A549 (cell line): Measurements from ENCODE around the gene SH3RF2. TPM values are rescaled to one million over a fixed set of nuclear protein-coding genes. Genes with fewer than 3 reads are reported as not detected.

Experiments used
- ATAC-seq, 2 experiments: fragments of 200-7000 bp in 1 of 2; fragments of >200 bp in 1 of 2; cut with Nextera tagmentation in 1 of 2; cut with Tn5 transposase in 1 of 2; 3 replicates each; pipeline versions ENCODE4 v1.8.0 to v1.9.1; 2018 to 2020; ENCODE audit warnings: mild to moderate bottlenecking in 1 of 2, moderate library complexity in 1 of 2
- CTCF ChIA-PET: fragments of 300-600 bp; sonication (Branson Sonifier 250); formaldehyde crosslinking; extraction: SDS; loops from one replicate; lab custom pipeline; 2021; ENCODE audit warnings: antibody characterized with exemption, inconsistent platforms; lab: Yijun Ruan, JAX
- POLR2A ChIA-PET: fragments of 350-600 bp; formaldehyde crosslinking; extraction: SDS; loops from one replicate; lab custom pipeline; 2021; ENCODE audit warnings: antibody characterized with exemption, inconsistent platforms; lab: Yijun Ruan, JAX
- DNase-seq, 2 experiments: peaks; one replicate each; pipeline versions ENCODE4 v3.0.0 to v3.0.0-alpha.2; 2011 to 2016; ENCODE audit warnings: low read depth in 1 of 2, low spot score in 1 of 2
- FAIRE-seq: peaks from 2 replicates; lab custom pipeline; 2011; peaks lifted over from hg19 to GRCh38; lab: Jason Lieb, UNC
- H3K27ac ChIP-seq, 2 experiments: fragments of >200 bp; sonication (Bioruptor Twin); formaldehyde crosslinking; 3 replicates each; pipeline ENCODE4 v1.5.1; 2016 to 2017
- H3K4me1 ChIP-seq: fragments of >200 bp; sonication (Bioruptor Twin); formaldehyde crosslinking; 3 replicates; pipeline ENCODE4 v1.6.1; 2016
- H3K4me2 ChIP-seq: fragments of >200 bp; sonication (Bioruptor Twin); formaldehyde crosslinking; 3 replicates; pipeline ENCODE4 v1.6.1; 2016
- H3K4me3 ChIP-seq: fragments of >200 bp; sonication (Bioruptor Twin); formaldehyde crosslinking; 3 replicates; pipeline ENCODE4 v1.5.1; 2016
- H3K9me3 ChIP-seq: fragments of >200 bp; sonication (Bioruptor Twin); formaldehyde crosslinking; 3 replicates; pipeline ENCODE4 v1.6.1; 2016
- CBX8 ChIP-seq: fragments of 200-600 bp; sonication (generic); IDR thresholded peaks from 2 replicates; pipeline ENCODE4 v1.6.1; 2016
- CHD2 ChIP-seq: fragments of 150-350 bp; IDR thresholded peaks from 2 replicates; pipeline ENCODE4 v1.6.1; 2014; ENCODE audit warnings: low read length; ENCODE audit not compliant: partially characterized antibody
- CHD4 ChIP-seq: fragments of 200-600 bp; sonication (generic); IDR thresholded peaks from 2 replicates; pipeline ENCODE4 v1.6.1; 2016; ENCODE audit warnings: antibody characterized with exemption, mild to moderate bottlenecking, borderline replicate concordance
- EP300 ChIP-seq, 2 experiments: fragments of >200 bp; sonication (Bioruptor Twin); formaldehyde crosslinking; IDR thresholded peaks; 2 replicates in 1 of 2; 3 replicates in 1 of 2; pipeline ENCODE4 v1.6.1; 2016 to 2017
- HDAC2 ChIP-seq: fragments of 200-600 bp; sonication (generic); IDR thresholded peaks from 2 replicates; pipeline ENCODE4 v1.6.1; 2016
- HEYL ChIP-seq: fragments of 250-450 bp; sonication (Bioruptor Pico); IDR thresholded peaks from 2 replicates; pipeline ENCODE4 v1.8.0; 2021; ENCODE audit warnings: mild to moderate bottlenecking, moderate library complexity
- HOXB5 ChIP-seq: fragments of 250-450 bp; sonication (Bioruptor Pico); IDR thresholded peaks from 2 replicates; pipeline ENCODE4 v1.5.0; 2020; ENCODE audit warnings: mild to moderate bottlenecking, moderate library complexity
- JUN ChIP-seq, 2 experiments: fragments of >200 bp; sonication (Bioruptor Twin); formaldehyde crosslinking; IDR thresholded peaks; 2 replicates in 1 of 2; 3 replicates in 1 of 2; pipeline ENCODE4 v1.6.1; 2016 to 2017
- KDM5A ChIP-seq: fragments of 200-600 bp; sonication (generic); IDR thresholded peaks from 2 replicates; pipeline ENCODE4 v1.6.1; 2016; ENCODE audit warnings: antibody characterized with exemption, mild to moderate bottlenecking
- MAFK ChIP-seq: fragments of 450-650 bp; IDR thresholded peaks from 2 replicates; pipeline ENCODE4 v1.6.1; 2014; ENCODE audit not compliant: partially characterized antibody
- MYC ChIP-seq: IDR thresholded peaks from 2 replicates; pipeline ENCODE4 v1.6.1; 2012; ENCODE audit warnings: mild to moderate bottlenecking, inconsistent platforms, low read length, improper control_type of control experiment, borderline replicate concordance
- POLR2AphosphoS2 ChIP-seq: conservative IDR thresholded peaks from 2 replicates; pipeline ENCODE4 v1.6.1; 2012; ENCODE audit warnings: low read length, improper control_type of control experiment, inconsistent platforms
- RAD21 ChIP-seq, 2 experiments: fragments of >200 bp in 1 of 2; sonication (Bioruptor Twin) in 1 of 2; formaldehyde crosslinking in 1 of 2; IDR thresholded peaks in 1 of 2; conservative IDR thresholded peaks in 1 of 2; 2 replicates in 1 of 2; 3 replicates in 1 of 2; pipeline ENCODE4 v1.6.1; 2012 to 2018; ENCODE audit warnings: inconsistent platforms in 1 of 2
- RNF2 ChIP-seq: fragments of 200-600 bp; sonication (generic); IDR thresholded peaks from 2 replicates; pipeline ENCODE4 v1.6.1; 2016; ENCODE audit warnings: low read depth, mild to moderate bottlenecking, antibody characterized with exemption, moderate library complexity, borderline replicate concordance
- SMC3 ChIP-seq: fragments of >200 bp; sonication (Bioruptor Twin); formaldehyde crosslinking; IDR thresholded peaks from 3 replicates; pipeline ENCODE4 v1.6.1; 2018; ENCODE audit warnings: inconsistent platforms
- ZSCAN20 ChIP-seq: fragments of 250-450 bp; sonication (Bioruptor Pico); IDR thresholded peaks from 2 replicates; pipeline ENCODE4 v1.8.0; 2022; ENCODE audit warnings: mild to moderate bottlenecking, moderate library complexity
- WGBS: methylation state at CpG from one replicate; pipeline ENCODE4 v1.1.6; 2017; ENCODE audit errors: missing lambda C conversion rate; 5-methylcytosine and 5-hydroxymethylcytosine counted together
- polyA plus RNA-seq, 4 experiments: library from polyadenylated mRNA; depleted of rRNA in 3 of 4; stranded (reverse); fragments of >200 nt; fragmentation: RNase III in 1 of 4; extraction: RNeasy Plus Mini Kit Qiagen cat#74134 plus additional on column Dnase treatment in 1 of 4; gene quantifications; 2 replicates in 3 of 4; 3 replicates in 1 of 4; pipeline ENCODE4 v1.2.3, GENCODE V29; 2011 to 2017
- TF ChIP-seq, protein P1 (sequence below): fragments of 250-450 bp; sonication (Bioruptor Pico); IDR thresholded peaks from 2 replicates; pipeline ENCODE4 v1.5.0; 2021; ENCODE audit warnings: mild to moderate bottlenecking, moderate library complexity, borderline replicate concordance
- TF ChIP-seq, protein P2 (sequence below): IDR thresholded peaks from 2 replicates; pipeline ENCODE4 v1.6.1; 2012; ENCODE audit warnings: low read depth, borderline replicate concordance
- TF ChIP-seq, protein P3 (sequence below): fragments of 250-450 bp; sonication (Bioruptor Pico); IDR thresholded peaks from 2 replicates; pipeline ENCODE4 v1.5.0; 2020; ENCODE audit warnings: low read depth, mild to moderate bottlenecking, moderate library complexity
- TF ChIP-seq, protein P4 (sequence below): fragments of 150-350 bp; IDR thresholded peaks from 2 replicates; pipeline ENCODE4 v1.6.1; 2014; ENCODE audit warnings: low read depth, mild to moderate bottlenecking, low read length
- TF ChIP-seq, protein P5 (sequence below): fragments of >200 bp; sonication (Bioruptor Twin); formaldehyde crosslinking; IDR thresholded peaks from 3 replicates; pipeline ENCODE4 v1.6.1; 2016

The SH3RF2 gene
- polyA plus RNA-seq, 2 of the 4 experiments (the other 2 are of a cell fraction) = 4.1 to 6.0 TPM

DNA sequence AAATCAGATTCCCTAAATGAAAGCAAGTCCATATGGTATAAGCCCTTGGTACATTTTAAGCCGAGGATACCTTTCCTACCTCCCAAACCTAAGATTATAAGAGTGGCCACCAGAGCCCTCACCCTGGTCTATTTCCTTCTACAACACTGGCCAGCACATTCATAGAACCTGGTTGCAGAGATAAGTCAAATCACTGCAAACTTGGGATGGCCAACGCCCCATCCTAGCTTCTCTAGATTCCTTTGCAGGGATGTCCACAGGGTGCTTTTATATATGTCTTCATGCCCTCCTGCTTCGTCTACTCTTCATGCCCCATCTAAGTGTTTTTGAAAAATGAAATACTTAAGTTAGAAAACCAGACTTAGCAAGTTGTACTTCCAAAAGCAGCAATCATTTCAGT is 41.8 kb downstream of the SH3RF2 start (continued):
- TF ChIP-seq HOXB5 (CRISPR knock-in tag) = no peak

DNA sequence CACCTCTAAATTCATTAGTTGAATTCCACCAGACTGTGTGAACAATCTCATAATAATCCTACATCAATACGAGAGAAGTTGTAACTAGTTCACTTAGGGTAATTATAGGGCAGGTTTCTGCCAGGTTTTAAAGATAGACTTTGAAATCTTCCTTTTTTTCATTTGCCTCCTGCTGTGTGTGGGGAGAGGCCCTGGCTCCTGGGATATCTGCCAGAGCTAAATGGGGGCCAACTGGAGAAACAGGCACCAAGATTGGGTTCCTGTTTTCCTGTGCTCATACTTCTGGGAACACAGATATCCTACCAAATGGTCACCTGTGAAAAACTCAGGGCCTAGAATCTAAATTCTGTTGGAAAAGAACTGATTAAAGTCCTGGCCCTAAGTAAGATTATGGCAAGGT is 42.3 kb downstream of the SH3RF2 start:
- POLR2A ChIA-PET = no interaction called here
- H3K4me1 ChIP-seq = peaks cover 85% of the 10 kb centered on the region
- FAIRE-seq = no peak

DNA sequence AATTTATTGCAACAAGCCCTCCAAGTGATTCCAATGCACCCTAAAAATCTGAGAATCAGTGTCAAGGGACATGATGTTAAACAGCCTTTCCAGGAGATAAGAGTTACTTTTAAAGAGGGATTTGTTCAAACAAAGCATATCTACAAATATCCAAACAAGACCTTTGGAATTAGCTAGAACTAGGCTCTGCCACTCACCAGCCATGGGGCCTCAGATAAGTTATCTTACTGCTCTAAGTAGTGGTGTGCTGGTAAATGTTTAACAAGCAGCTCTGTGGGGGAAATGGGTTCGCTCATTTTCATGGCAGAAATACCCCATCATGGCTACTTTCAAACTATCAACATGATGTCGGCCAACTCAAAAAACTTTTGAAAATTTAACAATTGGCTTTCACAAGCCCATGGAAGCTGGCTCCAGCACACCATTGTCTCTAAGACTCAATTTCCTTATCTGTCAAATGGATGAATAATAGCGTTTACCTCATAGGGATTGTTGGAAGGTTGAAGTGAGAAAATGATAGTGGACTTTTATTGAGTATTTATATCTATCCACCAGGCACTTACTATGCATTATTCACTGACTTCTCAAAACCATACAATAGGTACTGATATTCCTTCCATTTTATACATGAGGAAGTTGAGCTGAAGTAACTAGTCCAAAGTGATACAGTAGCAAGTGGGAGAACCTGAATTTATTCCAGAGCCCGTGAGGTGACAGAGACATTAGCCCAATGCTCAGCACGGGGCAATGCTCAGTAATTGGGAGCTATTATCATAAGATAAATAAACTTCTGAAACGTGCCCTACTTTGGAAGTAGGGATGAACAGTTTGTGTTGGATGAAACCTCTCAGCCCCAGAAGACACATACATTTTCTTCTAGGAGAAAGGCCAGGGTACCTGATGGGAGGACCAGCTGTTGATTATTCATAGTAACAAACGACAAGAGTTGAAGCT is 43.2 kb downstream of the SH3RF2 start:
- Histone ChIP-seq H3K4me2 (peak overlapping the region; percentile 80), H3K4me3 (no peak overlapping the region), H3K4me1 (peaks cover 84% of the 10 kb centered on the region), H3K9me3 (no peaks in the 10 kb centered on the region), H3K27ac (peak overlapping the region; percentile 85)
- FAIRE-seq (no peak), ATAC-seq (peak in 1 of 2 experiments; percentile 62; a peak in 3 of 6 replicates), DNase-seq (peak in 1 of 2 experiments; percentile 65)
- WGBS = 67% methylated on average over 7 of the region's 7 CpGs
- ChIA-PET CTCF (interaction anchor here (0.9 to 2.4 kb wide), 6 partner anchors 14 to 72 kb away, joined by 3 to 17 read pairs (median 4); no protein-coding TSS in a partner anchor), POLR2A (no interaction called here)
- TF ChIP-seq, protein P1, sequence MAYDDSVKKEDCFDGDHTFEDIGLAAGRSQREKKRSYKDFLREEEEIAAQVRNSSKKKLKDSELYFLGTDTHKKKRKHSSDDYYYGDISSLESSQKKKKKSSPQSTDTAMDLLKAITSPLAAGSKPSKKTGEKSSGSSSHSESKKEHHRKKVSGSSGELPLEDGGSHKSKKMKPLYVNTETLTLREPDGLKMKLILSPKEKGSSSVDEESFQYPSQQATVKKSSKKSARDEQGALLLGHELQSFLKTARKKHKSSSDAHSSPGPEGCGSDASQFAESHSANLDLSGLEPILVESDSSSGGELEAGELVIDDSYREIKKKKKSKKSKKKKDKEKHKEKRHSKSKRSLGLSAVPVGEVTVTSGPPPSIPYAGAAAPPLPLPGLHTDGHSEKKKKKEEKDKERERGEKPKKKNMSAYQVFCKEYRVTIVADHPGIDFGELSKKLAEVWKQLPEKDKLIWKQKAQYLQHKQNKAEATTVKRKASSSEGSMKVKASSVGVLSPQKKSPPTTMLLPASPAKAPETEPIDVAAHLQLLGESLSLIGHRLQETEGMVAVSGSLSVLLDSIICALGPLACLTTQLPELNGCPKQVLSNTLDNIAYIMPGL (CRISPR knock-in tag) = no peak
- TF ChIP-seq CHD4 (0 out of 2 replicates have a peak, but pooled peaks have one; percentile 25), CBX8 (no peak), MAFK (no peak), MYC (no peak), CHD2 (no peak), POLR2AphosphoS2 (no peak), RAD21 (conservative IDR thresholded peaks at IDR 0.05 in 1 of 2, IDR thresholded peaks at IDR 0.05 in 1 of 2) (no peak; a peak in 1 of 5 replicates), EP300 (IDR thresholded peaks at IDR 0.05) (no peak), HDAC2 (no peak), KDM5A (no peak), RNF2 (no peak), HEYL (CRISPR knock-in tag) (no peak), JUN (IDR thresholded peaks at IDR 0.05) (0 out of 5 replicates have a peak, but pooled peaks of 1 of the 2 experiments have one; percentile 28)
- TF ChIP-seq, protein P2, sequence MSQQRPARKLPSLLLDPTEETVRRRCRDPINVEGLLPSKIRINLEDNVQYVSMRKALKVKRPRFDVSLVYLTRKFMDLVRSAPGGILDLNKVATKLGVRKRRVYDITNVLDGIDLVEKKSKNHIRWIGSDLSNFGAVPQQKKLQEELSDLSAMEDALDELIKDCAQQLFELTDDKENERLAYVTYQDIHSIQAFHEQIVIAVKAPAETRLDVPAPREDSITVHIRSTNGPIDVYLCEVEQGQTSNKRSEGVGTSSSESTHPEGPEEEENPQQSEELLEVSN = no peak
- TF ChIP-seq, protein P3, sequence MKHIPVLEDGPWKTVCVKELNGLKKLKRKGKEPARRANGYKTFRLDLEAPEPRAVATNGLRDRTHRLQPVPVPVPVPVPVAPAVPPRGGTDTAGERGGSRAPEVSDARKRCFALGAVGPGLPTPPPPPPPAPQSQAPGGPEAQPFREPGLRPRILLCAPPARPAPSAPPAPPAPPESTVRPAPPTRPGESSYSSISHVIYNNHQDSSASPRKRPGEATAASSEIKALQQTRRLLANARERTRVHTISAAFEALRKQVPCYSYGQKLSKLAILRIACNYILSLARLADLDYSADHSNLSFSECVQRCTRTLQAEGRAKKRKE = no peak
- TF ChIP-seq, protein P4, sequence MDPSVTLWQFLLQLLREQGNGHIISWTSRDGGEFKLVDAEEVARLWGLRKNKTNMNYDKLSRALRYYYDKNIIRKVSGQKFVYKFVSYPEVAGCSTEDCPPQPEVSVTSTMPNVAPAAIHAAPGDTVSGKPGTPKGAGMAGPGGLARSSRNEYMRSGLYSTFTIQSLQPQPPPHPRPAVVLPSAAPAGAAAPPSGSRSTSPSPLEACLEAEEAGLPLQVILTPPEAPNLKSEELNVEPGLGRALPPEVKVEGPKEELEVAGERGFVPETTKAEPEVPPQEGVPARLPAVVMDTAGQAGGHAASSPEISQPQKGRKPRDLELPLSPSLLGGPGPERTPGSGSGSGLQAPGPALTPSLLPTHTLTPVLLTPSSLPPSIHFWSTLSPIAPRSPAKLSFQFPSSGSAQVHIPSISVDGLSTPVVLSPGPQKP = no peak
- TF ChIP-seq, protein P5, sequence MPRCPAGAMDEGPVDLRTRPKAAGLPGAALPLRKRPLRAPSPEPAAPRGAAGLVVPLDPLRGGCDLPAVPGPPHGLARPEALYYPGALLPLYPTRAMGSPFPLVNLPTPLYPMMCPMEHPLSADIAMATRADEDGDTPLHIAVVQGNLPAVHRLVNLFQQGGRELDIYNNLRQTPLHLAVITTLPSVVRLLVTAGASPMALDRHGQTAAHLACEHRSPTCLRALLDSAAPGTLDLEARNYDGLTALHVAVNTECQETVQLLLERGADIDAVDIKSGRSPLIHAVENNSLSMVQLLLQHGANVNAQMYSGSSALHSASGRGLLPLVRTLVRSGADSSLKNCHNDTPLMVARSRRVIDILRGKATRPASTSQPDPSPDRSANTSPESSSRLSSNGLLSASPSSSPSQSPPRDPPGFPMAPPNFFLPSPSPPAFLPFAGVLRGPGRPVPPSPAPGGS = no peak

More for the DNA sequence above, 42.3 kb downstream of the SH3RF2 start:
- Histone ChIP-seq H3K9me3 (no peaks in the 10 kb centered on the region), H3K4me3 (no peak overlapping the region), H3K27ac (peak overlapping the region; percentile 85), H3K4me2 (peak overlapping the region; percentile 80)
- DNase-seq = peak in 1 of 2 experiments; percentile 10
- CTCF ChIA-PET = interaction anchor here (2.3 kb wide), 1 partner anchor 70 kb away, joined by 10 read pairs; no protein-coding TSS in a partner anchor
- 26% methylated on average over 1 of the region's 1 CpG for WGBS
- TF ChIP-seq SMC3 (no peak), JUN (IDR thresholded peaks at IDR 0.05) (no peak), ZSCAN20 (CRISPR knock-in tag) (no peak)
- TF ChIP-seq, protein P4 = no peak
- peak in 1 of 2 experiments; percentile 9; a peak in 2 of 6 replicates for ATAC-seq
